Panc1 (cell line): Measurements from ENCODE around the gene RIC3. TPM values are rescaled to one million over a fixed set of nuclear protein-coding genes. Genes with fewer than 3 reads are reported as not detected.

Source experiments
- ATAC-seq: fragments of 200-7000 bp; cut with Tn5 transposase; 2 replicates; pipeline ENCODE4 v1.9.1; 2020; ENCODE audit warnings: mild to moderate bottlenecking, moderate library complexity
- BruUV-seq: library from RNA; stranded (reverse); fragments of 400-500 nt; replicated peaks from 2 replicates; lab custom pipeline; 2021; lab: Mats Ljungman, UMichigan
- CTCF ChIA-PET: fragments of 300-600 bp; sonication (Branson Sonifier 250); formaldehyde crosslinking; loops from one replicate; lab custom pipeline; 2022; ENCODE audit warnings: antibody characterized with exemption; lab: Charles Lee
- POLR2A ChIA-PET: fragments of 300-600 bp; sonication (Branson Sonifier 250); formaldehyde crosslinking; loops from one replicate; lab custom pipeline; 2022; ENCODE audit warnings: antibody characterized with exemption; lab: Charles Lee
- DNase-seq: peaks from one replicate; pipeline ENCODE4 v3.0.0-alpha.2; 2010; ENCODE audit warnings: low read depth, low spot score
- H3K27ac ChIP-seq: 2 replicates; pipeline ENCODE4 v1.5.1; 2011; ENCODE audit warnings: mild to moderate bottlenecking, low read length, inconsistent platforms
- H3K27me3 ChIP-seq: fragments of 200-500 bp; sonication (Bioruptor generic); 2 replicates; pipeline ENCODE4 v1.6.0; 2014; ENCODE audit warnings: low read length, inconsistent platforms; ENCODE audit not compliant: control insufficient read depth, insufficient read depth
- H3K36me3 ChIP-seq: fragments of 200-500 bp; sonication (Bioruptor generic); 2 replicates; pipeline ENCODE4 v1.5.1; 2014; ENCODE audit warnings: inconsistent platforms, mild to moderate bottlenecking, low read length, moderate library complexity; ENCODE audit not compliant: control insufficient read depth, insufficient read depth
- H3K4me1 ChIP-seq: 2 replicates; pipeline ENCODE4 v1.5.1; 2011; ENCODE audit warnings: inconsistent platforms, mild to moderate bottlenecking, low read length, moderate library complexity; ENCODE audit not compliant: control insufficient read depth, insufficient read depth
- H3K4me3 ChIP-seq, 2 experiments: 2 replicates each; pipeline ENCODE4 v1.5.1; 2011 to 2012; ENCODE audit warnings: low read depth in 2 of 2, low read length in 2 of 2, mild to moderate bottlenecking in 2 of 2, inconsistent platforms in 1 of 2, moderate library complexity in 1 of 2
- H3K9me3 ChIP-seq: fragments of 200-500 bp; sonication (Bioruptor generic); 2 replicates; pipeline ENCODE4 v1.5.1; 2014; ENCODE audit warnings: low read depth, mild to moderate bottlenecking, inconsistent platforms, low read length, moderate library complexity; ENCODE audit not compliant: control insufficient read depth, insufficient read depth
- CTCF ChIP-seq: fragments of 450-650 bp; IDR thresholded peaks from 2 replicates; pipeline ENCODE4 v1.5.1; 2017; ENCODE audit warnings: mild to moderate bottlenecking
- POLR2AphosphoS5 ChIP-seq: IDR thresholded peaks from 2 replicates; pipeline ENCODE4 v1.6.1; 2012; ENCODE audit warnings: mild to moderate bottlenecking, low read depth, low read length, moderate library complexity
- REST ChIP-seq, 2 experiments: IDR thresholded peaks; 2 replicates each; pipeline ENCODE4 v1.6.1; 2011 to 2012; ENCODE audit warnings: low read depth in 2 of 2, control low read depth in 1 of 2, low read length in 1 of 2, mild to moderate bottlenecking in 1 of 2, moderate library complexity in 1 of 2; ENCODE audit not compliant: insufficient read depth in 1 of 2
- SIN3A ChIP-seq: IDR thresholded peaks from 2 replicates; pipeline ENCODE4 v1.6.1; 2012; ENCODE audit warnings: low read depth, mild to moderate bottlenecking, low read length, moderate library complexity, borderline replicate concordance; ENCODE audit not compliant: insufficient read depth
- TCF7L2 ChIP-seq: IDR thresholded peaks from 2 replicates; pipeline ENCODE4 v1.6.1; 2011; ENCODE audit warnings: mild to moderate bottlenecking, low read depth, low read length, inconsistent platforms
- in situ Hi-C: cut with HindIII; loops from 2 replicates; pipeline ENCODE4 v1.10.0; 2016; ENCODE audit warnings: low sequenced_read_pairs, low pct_unique_long_range_greater_than_20kb
- intact Hi-C: fragments of 100-400 bp; cut with micrococcal nuclease; formaldehyde crosslinking; loops from one replicate; pipeline ENCODE4 v1.10.0; 2022; ENCODE audit not compliant: unreplicated experiment
- total RNA-seq: library from RNA; stranded (reverse); gene quantifications from one replicate; pipeline ENCODE4 v1.2.1, GENCODE V29; 2021; ENCODE audit not compliant: unreplicated experiment

The RIC3 gene
- total RNA-seq, 1 experiment from 2014 or later, result 4.2 TPM

GRCh38 chr11:8203414-8203715 is 34.5 kb upstream of the RIC3 start:
- in situ Hi-C loops (no loop called here), intact Hi-C loops (no loop called here)
- BruUV-seq, result no TSS peak
- DNase-seq, result no peak
- no peak for ATAC-seq
- Histone ChIP-seq H3K9me3 (no peaks in the 10 kb centered on the region), H3K27ac (no peak overlapping the region), H3K4me3 (no peak overlapping the region), H3K36me3 (no peaks in the 10 kb centered on the region), H3K4me1 (no peaks in the 10 kb centered on the region), H3K27me3 (peaks cover 22% of the 10 kb centered on the region)
- ChIA-PET POLR2A (no interaction called here), CTCF (no interaction called here)
- no peak for TF ChIP-seq SIN3A
- TF ChIP-seq TCF7L2, result no peak
- TF ChIP-seq CTCF, result no peak
- no peak for TF ChIP-seq POLR2AphosphoS5
- no peak for TF ChIP-seq REST (IDR thresholded peaks at IDR 0.05; ENCODE audit: insufficient read depth in 1 of 2, low read depth in 2 of 2, low read length in 1 of 2)

- no peak for TF ChIP-seq TCF7L2
- no peak for TF ChIP-seq REST (IDR thresholded peaks at IDR 0.05; ENCODE audit: insufficient read depth in 1 of 2, low read depth in 2 of 2, low read length in 1 of 2)
- no peak for TF ChIP-seq SIN3A
- no peak for TF ChIP-seq POLR2AphosphoS5
- TF ChIP-seq CTCF, result no peak
- Histone ChIP-seq H3K4me3 (no peak overlapping the region), H3K27ac (no peak overlapping the region), H3K4me1 (no peaks in the 10 kb centered on the region), H3K27me3 (peaks cover 21% of the 10 kb centered on the region), H3K9me3 (no peaks in the 10 kb centered on the region), H3K36me3 (no peaks in the 10 kb centered on the region)
- POLR2A ChIA-PET, result no interaction called here
- BruUV-seq, result no TSS peak
- in situ Hi-C loops (no loop called here), intact Hi-C loops (no loop called here)
- no peak for DNase-seq
- ATAC-seq, result no peak
- CTCF ChIA-PET, result no interaction called here
These were observed 33.9 kb upstream of the RIC3 start for GRCh38 chr11:8202516-8203413.
